ENCODE measurements around the gene ADGRF1.

The ADGRF1 gene

GRCh38 chr6:46998436-46999017 is 43.6 kb downstream of the ADGRF1 start:
- Histone ChIP-seq H4K20me1 (ENCODE audit: low read depth, low read length) (no peaks in the 10 kb centered on the region), H2AFZ (ENCODE audit: low read depth, low read length, severe bottlenecking) (no peak overlapping the region), H3K27me3 (ENCODE audit: low read length) (no peaks in the 10 kb centered on the region), H3K9ac (ENCODE audit: low read length) (no peak overlapping the region), H3K36me3 (ENCODE audit: low read length) (no peaks in the 10 kb centered on the region), H3F3A (ENCODE audit: insufficient read depth) (no peaks in the 10 kb centered on the region), H3K9me3 (ENCODE audit: insufficient read depth, low read length) (no peaks in the 10 kb centered on the region), H3K27ac (ENCODE audit: low read depth, low read length) (no peak overlapping the region), H3K9me2 (replicated peaks; ENCODE audit: insufficient read depth, low read length) (no peaks in the 10 kb centered on the region), H3K4me3 (ENCODE audit: insufficient read depth, low read length, poor library complexity, severe bottlenecking) (no peak overlapping the region), H3K4me2 (ENCODE audit: low read depth, low read length, poor library complexity, severe bottlenecking) (no peak overlapping the region), H3K79me2 (ENCODE audit: insufficient read depth, low read length) (no peaks in the 10 kb centered on the region)
- TF ChIP-seq CTCF (IDR thresholded peaks at IDR 0.05; ENCODE audit: insufficient read depth, low read length, poor library complexity, severe bottlenecking) (no peak), EZH2phosphoT487 (conservative IDR thresholded peaks at IDR 0.05; ENCODE audit: low read length) (no peak)

GRCh38 chr6:46997646-46998045 is 44.5 kb downstream of the ADGRF1 start:
- H3K36me3 ChIP-seq (ENCODE audit: low read length) = no peaks in the 10 kb centered on the region
- no peak overlapping the region for H3K4me3 ChIP-seq (ENCODE audit: insufficient read depth, low read length, poor library complexity, severe bottlenecking)
- H3K9ac ChIP-seq (ENCODE audit: low read length) = no peak overlapping the region
- H3K4me2 ChIP-seq (ENCODE audit: low read depth, low read length, poor library complexity, severe bottlenecking) = no peak overlapping the region
- TF ChIP-seq CTCF (IDR thresholded peaks at IDR 0.05; ENCODE audit: insufficient read depth, low read length, poor library complexity, severe bottlenecking) = no peak
- no peak for TF ChIP-seq EZH2phosphoT487 (conservative IDR thresholded peaks at IDR 0.05; ENCODE audit: low read length)
- no peaks in the 10 kb centered on the region for H3K9me2 ChIP-seq (replicated peaks; ENCODE audit: insufficient read depth, low read length)
- H3K27ac ChIP-seq (ENCODE audit: low read depth, low read length) = no peak overlapping the region
- H4K20me1 ChIP-seq (ENCODE audit: low read depth, low read length) = no peaks in the 10 kb centered on the region
- H3F3A ChIP-seq (ENCODE audit: insufficient read depth) = no peaks in the 10 kb centered on the region
- no peaks in the 10 kb centered on the region for H3K79me2 ChIP-seq (ENCODE audit: insufficient read depth, low read length)
- H3K27me3 ChIP-seq (ENCODE audit: low read length) = no peaks in the 10 kb centered on the region
- no peak overlapping the region for H2AFZ ChIP-seq (ENCODE audit: low read depth, low read length, severe bottlenecking)
- H3K9me3 ChIP-seq (ENCODE audit: insufficient read depth, low read length) = no peaks in the 10 kb centered on the region

GRCh38 chr6:46996860-46997641 is 45.1 kb downstream of the ADGRF1 start:
- Histone ChIP-seq H3F3A (ENCODE audit: insufficient read depth) (no peaks in the 10 kb centered on the region), H3K4me3 (ENCODE audit: insufficient read depth, low read length, poor library complexity, severe bottlenecking) (no peak overlapping the region), H3K9me3 (ENCODE audit: insufficient read depth, low read length) (no peaks in the 10 kb centered on the region), H2AFZ (ENCODE audit: low read depth, low read length, severe bottlenecking) (no peak overlapping the region), H4K20me1 (ENCODE audit: low read depth, low read length) (no peaks in the 10 kb centered on the region), H3K9ac (ENCODE audit: low read length) (no peak overlapping the region), H3K27me3 (ENCODE audit: low read length) (no peaks in the 10 kb centered on the region), H3K9me2 (replicated peaks; ENCODE audit: insufficient read depth, low read length) (no peaks in the 10 kb centered on the region), H3K4me2 (ENCODE audit: low read depth, low read length, poor library complexity, severe bottlenecking) (no peak overlapping the region), H3K79me2 (ENCODE audit: insufficient read depth, low read length) (no peaks in the 10 kb centered on the region), H3K36me3 (ENCODE audit: low read length) (no peaks in the 10 kb centered on the region), H3K27ac (ENCODE audit: low read depth, low read length) (no peak overlapping the region)
- TF ChIP-seq CTCF (IDR thresholded peaks at IDR 0.05; ENCODE audit: insufficient read depth, low read length, poor library complexity, severe bottlenecking) (no peak), EZH2phosphoT487 (conservative IDR thresholded peaks at IDR 0.05; ENCODE audit: low read length) (no peak)
